Thyroid gland (tissue), 4 donors: Measurements from ENCODE around the gene HS6ST2. TPM values are rescaled to one million over a fixed set of nuclear protein-coding genes. Genes with fewer than 3 reads are reported as not detected.

Experiments used
- DNase-seq, 2 donors: peaks; one replicate each; pipeline ENCODE4 v3.0.0-alpha.2; 2019
- H3K27ac ChIP-seq, 3 donors: fragments of 200-600 bp; sonication (generic); 1 replicate in 2 of 3; 2 replicates in 1 of 3; pipeline ENCODE4 v1.5.1; 2016 to 2019; ENCODE audit warnings: mild to moderate bottlenecking in 1 of 3, moderate library complexity in 1 of 3
- H3K27me3 ChIP-seq: fragments of 200-600 bp; sonication (generic); one replicate; pipeline ENCODE4 v1.5.1; 2019
- H3K36me3 ChIP-seq, 2 donors: fragments of 200-600 bp; sonication (generic); one replicate each; pipeline ENCODE4 v1.5.1; 2016 to 2019
- H3K4me1 ChIP-seq, 2 donors: fragments of 200-600 bp; sonication (generic); one replicate each; pipeline ENCODE4 v1.5.1; 2017 to 2019
- H3K4me3 ChIP-seq, 3 donors: fragments of 200-600 bp; sonication (generic); replicated peaks in 1 of 3; 1 replicate in 2 of 3; 2 replicates in 1 of 3; pipeline ENCODE4 v1.5.1; 2016; ENCODE audit warnings: mild to moderate bottlenecking in 1 of 3
- H3K9me3 ChIP-seq: fragments of 200-600 bp; sonication (generic); one replicate; pipeline ENCODE4 v1.5.1; 2017
- POLR2A ChIP-seq, 2 donors: fragments of 450-650 bp; IDR thresholded peaks; one replicate each; pipeline ENCODE4 v1.6.1; 2017; ENCODE audit warnings: antibody characterized with exemption in 2 of 2, mild to moderate bottlenecking in 2 of 2, moderate library complexity in 1 of 2
- WGBS, 2 donors: methylation state at CpG; one replicate each; pipeline ENCODE4 v1.1.5; 2017; 5-methylcytosine and 5-hydroxymethylcytosine counted together
- intact Hi-C: fragments of 100-400 bp; cut with DNase I; formaldehyde crosslinking; loops from one replicate; pipeline ENCODE4 v1.15.1; 2023
- total RNA-seq, 4 donors: library from RNA; depleted of rRNA; stranded (reverse); fragments of >200 nt; gene quantifications; one replicate each; pipeline ENCODE4 v1.2.3, GENCODE V29; 2016
- TF ChIP-seq, protein P1 (sequence below), 6 experiments: fragments of 200-600 bp in 3 of 6; fragments of 450-650 bp in 3 of 6; sonication (generic) in 3 of 6; IDR thresholded peaks; one replicate each; pipeline ENCODE4 v1.5.1; 2016 to 2019; ENCODE audit warnings: antibody characterized with exemption in 6 of 6, mild to moderate bottlenecking in 2 of 6, inconsistent platforms in 1 of 6, moderate library complexity in 1 of 6

The HS6ST2 gene
- total RNA-seq, 4 donors from 2014 or later, result 0.11 to 0.78 (median 0.38) TPM; not detected in 1

DNA sequence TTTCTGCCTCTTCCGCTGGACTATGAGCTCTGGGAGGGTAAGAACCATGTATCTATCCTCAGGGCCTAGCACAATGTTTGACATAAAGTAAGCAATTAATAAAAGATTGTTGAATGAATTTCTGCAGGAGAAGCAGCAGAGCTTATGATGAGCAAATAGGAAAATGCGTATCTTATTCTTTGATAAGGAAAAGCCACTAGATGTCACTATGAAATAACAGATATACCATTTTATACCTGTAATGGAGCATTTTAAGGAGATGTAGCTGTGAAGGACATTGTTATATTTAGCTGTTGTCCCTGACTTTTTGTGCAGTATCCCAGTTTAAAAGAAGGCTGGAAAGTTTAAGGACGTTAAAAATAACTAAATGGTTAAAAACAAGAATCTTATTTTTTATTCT, 322.3 kb downstream of the HS6ST2 start:
- H3K4me1 ChIP-seq, result no peaks in the 10 kb centered on the region
- H3K36me3 ChIP-seq, result no peaks in the 10 kb centered on the region
- no peaks in the 10 kb centered on the region for H3K27me3 ChIP-seq
- intact Hi-C loops, result no loop called here
- H3K27ac ChIP-seq, result no peak overlapping the region
- TF ChIP-seq, protein P1, sequence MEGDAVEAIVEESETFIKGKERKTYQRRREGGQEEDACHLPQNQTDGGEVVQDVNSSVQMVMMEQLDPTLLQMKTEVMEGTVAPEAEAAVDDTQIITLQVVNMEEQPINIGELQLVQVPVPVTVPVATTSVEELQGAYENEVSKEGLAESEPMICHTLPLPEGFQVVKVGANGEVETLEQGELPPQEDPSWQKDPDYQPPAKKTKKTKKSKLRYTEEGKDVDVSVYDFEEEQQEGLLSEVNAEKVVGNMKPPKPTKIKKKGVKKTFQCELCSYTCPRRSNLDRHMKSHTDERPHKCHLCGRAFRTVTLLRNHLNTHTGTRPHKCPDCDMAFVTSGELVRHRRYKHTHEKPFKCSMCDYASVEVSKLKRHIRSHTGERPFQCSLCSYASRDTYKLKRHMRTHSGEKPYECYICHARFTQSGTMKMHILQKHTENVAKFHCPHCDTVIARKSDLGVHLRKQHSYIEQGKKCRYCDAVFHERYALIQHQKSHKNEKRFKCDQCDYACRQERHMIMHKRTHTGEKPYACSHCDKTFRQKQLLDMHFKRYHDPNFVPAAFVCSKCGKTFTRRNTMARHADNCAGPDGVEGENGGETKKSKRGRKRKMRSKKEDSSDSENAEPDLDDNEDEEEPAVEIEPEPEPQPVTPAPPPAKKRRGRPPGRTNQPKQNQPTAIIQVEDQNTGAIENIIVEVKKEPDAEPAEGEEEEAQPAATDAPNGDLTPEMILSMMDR (IDR thresholded peaks at IDR 0.05), result peak in 1 of 6 experiments; percentile 7
- no peak for TF ChIP-seq POLR2A (IDR thresholded peaks at IDR 0.05)
- H3K9me3 ChIP-seq, result no peaks in the 10 kb centered on the region
- no peak for DNase-seq
- H3K4me3 ChIP-seq, result no peak overlapping the region
- 61 to 66% methylated on average over 3 of the region's 3 CpGs for WGBS, 2 donors

DNA sequence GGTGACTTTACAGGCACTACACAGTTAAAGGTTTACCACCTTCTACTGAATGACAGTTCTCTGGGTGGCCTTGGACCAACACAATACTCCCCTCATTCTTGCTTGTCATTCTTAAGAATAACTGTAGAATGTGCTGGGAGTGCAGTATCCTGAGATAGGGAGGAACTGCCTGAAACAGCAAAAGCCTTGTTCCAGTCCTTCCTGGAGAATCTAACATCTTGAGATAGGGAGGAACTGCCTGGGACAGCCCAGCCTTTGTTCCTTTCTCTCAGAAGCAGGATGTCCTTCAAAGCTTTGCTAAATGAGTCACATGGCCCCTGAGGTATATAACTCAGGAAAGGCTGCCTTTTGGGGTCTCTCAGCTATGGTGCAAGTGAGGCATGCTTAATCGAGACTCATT, 323.9 kb downstream of the HS6ST2 start:
- DNase-seq, result no peak
- Histone ChIP-seq H3K4me1 (no peaks in the 10 kb centered on the region), H3K27me3 (no peaks in the 10 kb centered on the region), H3K9me3 (no peaks in the 10 kb centered on the region), H3K4me3 (no peak overlapping the region), H3K27ac (no peak overlapping the region), H3K36me3 (no peaks in the 10 kb centered on the region)
- TF ChIP-seq, protein P1 (IDR thresholded peaks at IDR 0.05), result no peak
- WGBS, 2 donors, result 57 to 62% methylated on average over 1 of the region's 1 CpG
- intact Hi-C loops, result no loop called here

DNA sequence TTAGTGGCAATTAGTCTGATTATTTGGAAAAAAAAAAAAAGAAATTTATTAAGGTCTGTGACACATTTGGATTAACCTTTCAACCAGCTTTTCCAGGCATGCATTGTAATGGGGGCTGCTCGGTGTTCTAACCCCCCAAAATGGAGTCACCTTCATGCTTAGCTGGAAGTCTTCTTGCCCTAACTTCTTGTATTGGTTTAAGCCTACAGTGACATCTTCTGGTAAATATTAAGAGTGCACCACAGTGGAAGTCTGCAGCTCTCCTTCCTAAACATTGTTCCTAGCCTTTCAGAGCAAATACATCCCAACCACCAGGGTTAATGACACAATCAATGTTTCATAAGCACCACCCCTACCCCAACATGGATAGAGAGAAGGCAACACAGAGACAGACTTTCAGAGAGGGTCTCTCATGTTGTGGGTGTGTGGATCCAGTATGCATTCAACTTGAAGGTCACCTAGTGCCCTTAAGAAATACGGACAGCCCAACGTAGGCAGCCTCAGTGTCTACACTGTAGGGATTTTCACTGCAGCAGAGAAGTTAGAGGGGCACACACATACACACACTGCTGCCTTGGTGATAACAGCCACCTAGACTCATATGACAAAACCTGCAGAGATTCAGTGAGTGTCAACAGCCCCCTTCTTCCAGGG, 326.7 kb downstream of the HS6ST2 start:
- H3K27me3 ChIP-seq, result peaks cover 3% of the 10 kb centered on the region
- H3K4me1 ChIP-seq, result no peaks in the 10 kb centered on the region
- H3K27ac ChIP-seq, result no peak overlapping the region
- no peak for DNase-seq
- 20 to 48% methylated on average over 3 of the region's 3 CpGs for WGBS, 2 donors
- H3K9me3 ChIP-seq, result no peaks in the 10 kb centered on the region
- H3K36me3 ChIP-seq, result no peaks in the 10 kb centered on the region
- intact Hi-C loops, result no loop called here
- TF ChIP-seq, protein P1 (IDR thresholded peaks at IDR 0.05), result peak in 5 of 6 experiments; percentile 9 to 56 (median 44)
- no peak for TF ChIP-seq POLR2A (IDR thresholded peaks at IDR 0.05)
- H3K4me3 ChIP-seq, result no peak overlapping the region

DNA sequence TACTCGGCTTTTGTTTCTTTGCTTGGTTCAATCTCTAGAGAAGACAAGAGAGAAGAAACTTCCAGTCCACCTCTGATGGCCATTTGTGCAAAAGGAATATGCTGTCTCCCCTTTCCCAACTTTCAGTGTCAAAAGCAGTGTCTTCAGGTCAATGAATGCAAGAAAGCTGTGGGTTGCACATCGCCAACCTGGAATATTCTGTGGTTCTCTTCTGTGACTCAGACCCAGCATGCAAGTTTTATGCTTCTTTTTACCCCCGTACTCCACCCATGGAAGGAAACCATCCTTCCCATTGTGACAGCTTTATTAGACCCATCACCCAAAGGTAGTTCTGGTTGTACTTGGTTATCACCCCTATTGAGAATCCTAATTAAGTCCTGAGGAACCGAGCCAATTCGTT, 334.0 kb downstream of the HS6ST2 start:
- Histone ChIP-seq H3K27me3 (peaks cover 3% of the 10 kb centered on the region), H3K9me3 (no peaks in the 10 kb centered on the region), H3K27ac (no peak overlapping the region), H3K4me3 (no peak overlapping the region), H3K36me3 (no peaks in the 10 kb centered on the region), H3K4me1 (no peaks in the 10 kb centered on the region)
- 93% methylated on average over 5 of the region's 5 CpGs for WGBS, 2 donors
- TF ChIP-seq, protein P1 (IDR thresholded peaks at IDR 0.05), result no peak
- TF ChIP-seq POLR2A (IDR thresholded peaks at IDR 0.05), result no peak
- intact Hi-C loops, result no loop called here
- DNase-seq, result no peak

DNA sequence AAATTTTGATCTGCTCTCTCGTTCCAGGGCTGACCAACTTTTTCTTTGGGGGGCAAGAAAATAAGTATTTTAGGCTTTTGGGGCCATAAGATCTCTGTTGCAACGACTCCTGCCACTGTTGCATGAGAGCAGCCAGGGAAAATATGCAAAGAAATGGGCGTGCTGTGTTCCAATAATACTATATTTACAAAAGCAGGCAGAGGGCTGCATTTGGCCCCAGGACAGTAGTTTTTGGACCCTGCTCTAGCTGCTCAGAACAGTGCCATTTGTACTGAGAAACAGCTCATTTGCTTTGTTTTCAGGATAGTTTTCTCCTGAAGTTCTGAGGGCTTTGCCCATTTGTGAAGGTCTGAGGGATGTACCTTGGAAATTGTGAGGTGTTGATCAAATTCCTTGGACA, 334.5 kb downstream of the HS6ST2 start:
- Histone ChIP-seq H3K4me1 (no peaks in the 10 kb centered on the region), H3K9me3 (no peaks in the 10 kb centered on the region), H3K36me3 (no peaks in the 10 kb centered on the region), H3K27me3 (peaks cover 3% of the 10 kb centered on the region), H3K4me3 (no peak overlapping the region), H3K27ac (no peak overlapping the region)
- intact Hi-C loops, result no loop called here
- 66 to 86% methylated on average over 3 of the region's 3 CpGs for WGBS, 2 donors
- TF ChIP-seq POLR2A (IDR thresholded peaks at IDR 0.05), result no peak
- TF ChIP-seq, protein P1 (IDR thresholded peaks at IDR 0.05), result no peak
- no peak for DNase-seq
